Measurements from ENCODE around the gene TEX264.
A peak's percentile ranks its signal among the peaks of the same experiment; 100 is the strongest.

Gene TEX264

GRCh38 chr3:51676102-51676640, 5.1 kb downstream of the TEX264 start:
- DNase-seq = no peak

- peak; percentile 15 for DNase-seq
Measured at GRCh38 chr3:51677358-51677757, 6.3 kb downstream of the TEX264 start.

- DNase-seq = peak; percentile 13
Measured at GRCh38 chr3:51678186-51678585, 7.1 kb downstream of the TEX264 start.

GRCh38 chr3:51678641-51679040, 7.6 kb downstream of the TEX264 start:
- peak; percentile 12 for DNase-seq

- peak; percentile 10 for DNase-seq
Measured at GRCh38 chr3:51679318-51679717, 8.3 kb downstream of the TEX264 start.

- DNase-seq = peak; percentile 13
Measured at GRCh38 chr3:51679777-51680176, 8.7 kb downstream of the TEX264 start.

- DNase-seq = no peak
Measured at GRCh38 chr3:51680196-51680595, 9.1 kb downstream of the TEX264 start.

- DNase-seq = no peak
Measured at GRCh38 chr3:51680663-51681230, 9.7 kb downstream of the TEX264 start.

GRCh38 chr3:51681453-51681852, 10.4 kb downstream of the TEX264 start:
- DNase-seq = peak; percentile 47

- DNase-seq = peak; percentile 66
Measured at GRCh38 chr3:51682079-51682478, 11.0 kb downstream of the TEX264 start.

GRCh38 chr3:51682526-51682925, 11.5 kb downstream of the TEX264 start:
- no peak for DNase-seq

- DNase-seq = no peak
Measured at GRCh38 chr3:51683566-51683965, 12.5 kb downstream of the TEX264 start.

GRCh38 chr3:51684971-51685751, 14.1 kb downstream of the TEX264 start:
- DNase-seq = no peak

- DNase-seq = no peak
Measured at GRCh38 chr3:51686056-51686455, 15.0 kb downstream of the TEX264 start.

- DNase-seq = peak; percentile 71
Measured at GRCh38 chr3:51686512-51687215, 15.6 kb downstream of the TEX264 start.

GRCh38 chr3:51687431-51688205, 16.6 kb downstream of the TEX264 start:
- DNase-seq = no peak

GRCh38 chr3:51688206-51688600, 17.2 kb downstream of the TEX264 start:
- DNase-seq = no peak

GRCh38 chr3:51691021-51691420, 20.0 kb downstream of the TEX264 start:
- no peak for DNase-seq

- no peak for DNase-seq
Measured at GRCh38 chr3:51691949-51692348, 20.9 kb downstream of the TEX264 start.

GRCh38 chr3:51692980-51693395, 21.9 kb downstream of the TEX264 start:
- no peak for DNase-seq

GRCh38 chr3:51696954-51697353, 25.9 kb downstream of the TEX264 start:
- DNase-seq = no peak

- DNase-seq = no peak
Measured at GRCh38 chr3:51698209-51698608, 27.2 kb downstream of the TEX264 start.

- no peak for DNase-seq
Measured at GRCh38 chr3:51700403-51700802, 29.4 kb downstream of the TEX264 start.
